Suppressor macrophage treated with lipopolysaccharide for 4 hours (primary cell): ENCODE measurements around the gene CARMIL1.
"Not testable (repeated sequence)": the region's sequence is repeated elsewhere in the genome, so short reads cannot be mapped to it uniquely, and the experiment has no call there.

ENCODE experiments used
- DNase-seq: peaks from one replicate; pipeline ENCODE4 v3.0.0-alpha.2; 2020

Gene CARMIL1

GRCh38 chr6:25375125-25375524 lies 96.0 kb downstream of the CARMIL1 start:
- DNase-seq: no peak

DNA sequence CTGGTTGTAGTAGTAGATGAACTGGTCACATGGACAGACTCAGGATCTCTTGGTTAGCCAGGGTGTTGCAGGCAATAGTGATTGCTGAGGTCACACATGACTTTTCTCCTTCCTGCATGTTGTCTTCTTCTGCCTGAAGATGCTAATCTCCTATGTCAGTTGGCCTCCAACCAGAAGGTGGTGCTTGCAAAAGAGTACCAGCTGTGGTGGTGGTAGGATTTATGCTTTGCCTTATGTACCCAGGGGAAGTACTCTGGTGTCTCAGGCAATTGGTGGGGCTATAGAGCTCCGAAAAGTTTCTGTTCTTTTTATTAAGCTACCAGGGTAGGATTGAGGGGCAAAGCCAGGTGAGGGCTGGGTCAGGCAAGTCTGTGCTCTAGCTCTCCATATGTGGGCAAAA lies 98.5 kb downstream of the CARMIL1 start:
- no peak for DNase-seq

DNA sequence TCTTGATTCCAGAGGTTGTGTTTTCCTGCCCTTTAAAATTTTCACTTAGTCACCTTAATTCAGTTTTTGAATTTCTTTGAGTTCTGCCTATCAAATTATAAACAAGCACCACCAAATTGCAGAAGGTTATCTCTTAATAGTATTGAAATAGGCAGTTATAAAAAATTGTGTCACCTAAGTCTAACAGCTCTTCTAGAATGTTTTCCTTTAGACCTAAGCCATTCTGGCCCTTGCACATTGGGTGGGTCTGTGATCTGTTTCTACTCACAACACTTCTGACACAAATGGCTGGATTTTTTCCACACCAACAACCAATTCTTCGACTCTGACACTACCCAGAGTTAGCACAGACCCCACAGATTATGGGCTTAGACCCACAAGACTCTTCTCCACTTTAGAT lies 101.9 kb downstream of the CARMIL1 start:
- DNase-seq: no peak

DNA sequence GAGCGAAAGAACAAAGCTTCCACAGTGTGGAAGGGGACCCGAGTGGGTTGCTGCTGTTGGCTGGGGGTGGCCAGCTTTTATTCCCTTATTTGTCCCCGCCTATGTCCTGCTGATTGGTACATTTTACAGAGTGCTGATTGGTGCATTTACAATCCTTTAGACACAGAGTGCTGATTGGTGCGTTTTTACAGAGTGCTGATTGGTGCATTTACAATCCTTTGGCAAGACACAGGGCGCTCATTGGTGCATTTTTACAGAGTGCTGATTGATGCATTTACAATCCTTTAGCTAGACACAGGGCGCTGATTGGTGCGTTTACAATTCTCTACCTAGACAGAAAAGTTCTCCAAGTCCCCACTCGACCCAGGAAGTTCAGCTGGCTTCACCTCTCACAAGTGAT lies 103.3 kb downstream of the CARMIL1 start:
- not testable (repeated sequence) for DNase-seq

DNA sequence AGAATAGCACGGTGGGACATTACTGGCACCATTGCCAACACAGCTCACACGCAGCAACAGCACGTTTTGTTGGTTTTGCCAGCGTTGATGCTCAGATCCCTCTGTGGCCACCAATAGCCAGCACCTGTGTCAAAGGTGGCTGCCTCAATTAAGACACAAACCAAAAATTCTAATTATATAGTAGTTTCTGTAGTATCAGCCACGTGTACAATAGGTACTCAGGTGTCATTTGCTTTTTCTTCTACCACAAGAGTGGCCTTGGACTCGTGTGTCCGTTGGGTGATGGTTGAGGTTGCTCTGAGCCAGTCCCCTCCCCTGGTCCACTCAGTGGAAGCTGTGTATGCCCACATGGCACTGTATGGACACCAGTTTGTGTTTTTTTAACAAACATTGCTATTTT lies 105.1 kb downstream of the CARMIL1 start:
- DNase-seq: no peak

GRCh38 chr6:25384967-25385366 lies 105.8 kb downstream of the CARMIL1 start:
- DNase-seq: no peak

DNA sequence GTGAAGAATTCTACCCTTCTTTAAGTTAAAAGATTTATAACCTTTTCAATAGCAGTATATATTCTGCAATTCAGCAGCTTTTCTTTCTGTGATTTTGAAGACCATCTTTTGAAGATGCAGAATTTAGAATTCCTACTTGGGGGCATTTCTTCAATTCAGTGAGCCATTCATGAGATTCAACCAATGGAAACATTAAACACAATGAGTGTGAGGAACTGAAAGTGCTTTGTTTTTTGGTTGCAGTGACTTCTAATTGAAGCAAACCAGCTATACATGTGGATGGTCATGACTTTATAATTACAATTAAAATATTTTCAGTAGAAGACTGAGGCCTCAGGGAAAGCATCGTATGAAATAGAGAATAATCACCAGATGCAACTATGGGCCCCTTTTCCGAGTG lies 108.3 kb downstream of the CARMIL1 start:
- DNase-seq: no peak

DNA sequence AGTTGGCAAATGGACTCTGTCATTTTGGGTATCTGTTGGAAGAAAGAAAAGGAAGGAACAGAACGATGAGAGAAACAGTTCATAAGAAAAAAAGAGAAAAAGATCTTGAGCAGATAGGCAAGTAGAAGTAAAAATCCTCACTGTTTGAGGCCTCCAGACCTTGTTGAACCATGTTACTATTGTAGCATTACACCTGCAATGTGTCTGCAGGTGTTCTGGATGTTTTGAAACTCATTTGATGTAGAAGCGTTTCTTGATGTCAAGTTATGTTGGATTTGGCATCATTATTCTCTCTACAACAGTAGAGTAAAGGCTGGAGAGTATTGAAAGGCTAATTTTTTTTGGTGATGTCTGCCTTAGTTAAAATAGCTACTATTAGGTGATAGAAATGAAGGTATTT lies 108.7 kb downstream of the CARMIL1 start:
- no peak for DNase-seq

DNA sequence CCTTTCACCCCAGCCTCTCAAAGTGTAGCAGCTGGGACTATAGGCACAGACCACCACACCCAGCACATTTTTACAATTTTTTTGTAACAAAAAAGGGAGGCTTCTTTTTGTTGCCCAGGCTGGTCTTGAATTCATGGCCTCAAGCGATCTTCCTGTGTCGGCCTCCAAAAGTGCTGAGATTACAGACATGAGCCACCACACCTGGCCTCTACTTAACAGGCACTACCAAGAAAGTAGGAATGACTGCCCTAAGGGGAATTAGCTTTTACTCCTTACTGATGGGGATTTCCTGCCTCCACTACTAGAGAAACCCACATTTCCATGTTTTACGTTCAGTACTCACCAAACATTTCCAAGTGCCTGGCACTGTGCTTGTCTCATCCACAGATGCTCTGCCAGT lies 109.6 kb downstream of the CARMIL1 start:
- no peak for DNase-seq

DNA sequence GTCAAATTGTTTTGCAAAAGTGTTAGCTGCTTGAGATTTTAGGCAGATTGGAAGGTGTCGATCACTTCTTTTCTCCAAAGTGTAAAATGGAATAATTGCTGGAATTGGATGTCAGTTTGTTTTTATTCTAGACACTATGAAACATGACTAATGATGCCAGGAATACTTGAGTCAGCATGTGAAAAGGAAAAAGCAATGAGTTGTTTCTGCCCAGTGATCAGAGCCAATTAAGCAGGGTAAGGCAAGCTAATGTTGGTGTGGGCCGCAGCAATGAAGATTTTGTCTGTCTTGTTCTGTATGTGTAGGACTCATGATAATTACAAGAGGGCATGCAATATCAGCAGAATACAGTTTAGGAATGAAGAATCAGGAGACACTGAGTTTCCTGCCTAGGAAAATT lies 110.3 kb downstream of the CARMIL1 start:
- DNase-seq: no peak

DNA sequence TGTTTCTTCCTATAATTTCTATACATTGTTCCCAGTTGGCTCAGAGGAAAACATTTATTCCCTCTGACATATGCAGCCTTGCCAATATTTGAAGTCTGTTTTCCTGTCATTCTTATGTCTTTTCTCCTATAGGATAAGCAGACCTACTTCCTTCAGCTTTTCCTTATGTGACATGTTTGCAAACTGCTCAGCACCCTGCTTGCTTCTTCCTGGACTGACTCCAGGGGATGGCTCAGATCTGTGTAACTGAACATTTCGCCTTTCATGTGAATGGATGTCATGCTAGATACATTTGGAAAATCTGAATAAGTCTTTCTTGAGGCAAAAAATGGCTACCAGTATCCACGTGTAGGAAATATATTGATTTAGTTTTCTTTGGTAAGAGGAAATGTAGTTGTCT lies 113.2 kb downstream of the CARMIL1 start:
- DNase-seq: no peak

DNA sequence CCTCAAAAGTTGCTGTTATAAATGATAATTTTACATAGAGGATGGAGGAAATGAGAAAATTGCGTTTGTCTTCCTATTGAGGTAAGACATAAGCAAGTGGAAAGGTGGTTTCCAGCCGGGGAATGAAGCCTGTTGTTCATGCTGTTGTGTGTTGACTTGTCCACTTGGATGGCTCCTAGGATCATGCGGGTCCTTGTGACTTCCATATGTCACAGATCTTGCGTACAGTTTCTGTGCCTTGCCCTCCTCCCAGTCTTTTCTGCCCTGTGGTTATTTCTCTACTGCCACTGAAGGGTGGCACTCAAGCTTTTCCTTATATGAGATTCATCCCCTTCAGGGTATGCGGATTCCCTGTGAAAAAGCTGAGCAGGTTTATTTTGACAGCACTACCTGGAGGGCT lies 116.6 kb downstream of the CARMIL1 start:
- no peak for DNase-seq

DNA sequence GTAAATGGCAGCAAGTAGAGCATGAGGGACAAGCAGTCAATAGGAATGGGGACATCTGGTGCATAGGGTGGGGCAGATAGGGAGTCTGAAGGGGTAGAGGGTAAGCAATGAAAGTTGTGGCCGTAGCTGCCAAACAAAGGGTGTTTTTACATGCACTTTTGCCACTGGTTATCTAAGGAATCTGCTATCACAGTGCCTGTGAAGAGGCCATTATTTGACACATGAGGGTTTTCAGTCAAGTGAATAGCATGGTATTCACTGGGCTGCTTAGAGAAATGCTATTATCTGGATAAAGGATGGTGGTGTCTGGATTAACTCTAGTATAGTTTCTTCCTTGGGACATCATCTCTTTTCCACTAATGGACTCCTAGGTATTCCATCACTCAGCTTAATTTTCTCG lies 118.2 kb downstream of the CARMIL1 start:
- DNase-seq: no peak

DNA sequence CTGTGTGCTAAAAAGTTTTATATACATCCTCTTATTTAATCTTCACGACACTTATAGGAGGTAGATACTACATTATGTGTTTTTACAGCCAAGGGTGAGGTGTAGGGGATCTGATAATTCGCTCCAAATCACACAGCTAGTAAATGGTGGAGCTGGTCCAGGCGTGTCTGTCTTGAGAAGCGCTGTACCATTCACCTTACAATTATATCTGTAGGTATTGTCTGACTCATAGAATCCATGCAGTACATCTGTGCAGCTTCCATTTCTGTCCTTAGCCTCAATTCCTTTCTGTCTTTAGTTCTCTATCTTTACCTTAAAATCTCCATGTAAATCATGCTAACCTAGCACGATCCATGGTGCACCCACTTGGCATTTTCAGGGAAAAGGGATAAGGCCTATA lies 120.7 kb downstream of the CARMIL1 start:
- no peak for DNase-seq

DNA sequence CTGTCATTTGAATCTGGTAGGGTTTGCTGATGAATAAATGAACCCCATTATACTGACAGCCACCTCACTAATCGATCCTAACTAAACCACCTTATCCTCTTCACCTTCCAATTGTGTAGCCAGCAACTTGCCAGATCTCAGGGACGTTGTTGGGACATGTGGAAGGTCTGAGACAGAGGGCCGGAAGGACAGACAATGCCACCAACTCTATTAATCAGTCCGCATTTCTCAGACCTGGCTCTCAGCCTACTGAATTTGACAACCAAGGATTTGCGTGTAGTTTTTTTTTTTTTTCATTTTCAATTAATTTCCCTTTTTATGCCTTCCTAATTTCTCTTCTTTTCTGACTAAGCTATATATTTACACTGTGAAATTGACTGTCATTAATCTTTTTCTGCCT lies 122.5 kb downstream of the CARMIL1 start:
- no peak for DNase-seq

DNA sequence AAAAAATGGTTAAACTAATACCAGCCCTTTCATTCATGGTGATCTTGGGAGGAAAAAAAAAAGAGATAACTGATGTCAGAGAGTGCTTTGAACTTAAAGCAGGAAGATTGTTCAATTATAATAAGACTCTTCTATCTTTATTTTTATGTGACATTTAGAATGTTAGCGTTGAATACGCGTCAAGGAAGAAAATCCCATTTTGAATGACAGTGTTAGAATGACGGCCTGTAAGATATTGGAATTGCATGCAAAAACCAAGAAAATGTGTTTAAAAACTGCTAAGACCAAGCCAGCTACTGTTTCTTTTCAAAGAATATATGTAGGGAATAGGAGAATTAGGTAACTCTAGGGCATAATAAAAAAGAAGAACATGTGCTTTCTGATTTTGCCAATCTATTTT lies 123.0 kb downstream of the CARMIL1 start:
- DNase-seq: no peak

GRCh38 chr6:25403150-25403549 lies 124.0 kb downstream of the CARMIL1 start:
- DNase-seq: no peak

- DNase-seq: peak; percentile 28
These were observed 124.9 kb downstream of the CARMIL1 start for GRCh38 chr6:25404091-25404490.

DNA sequence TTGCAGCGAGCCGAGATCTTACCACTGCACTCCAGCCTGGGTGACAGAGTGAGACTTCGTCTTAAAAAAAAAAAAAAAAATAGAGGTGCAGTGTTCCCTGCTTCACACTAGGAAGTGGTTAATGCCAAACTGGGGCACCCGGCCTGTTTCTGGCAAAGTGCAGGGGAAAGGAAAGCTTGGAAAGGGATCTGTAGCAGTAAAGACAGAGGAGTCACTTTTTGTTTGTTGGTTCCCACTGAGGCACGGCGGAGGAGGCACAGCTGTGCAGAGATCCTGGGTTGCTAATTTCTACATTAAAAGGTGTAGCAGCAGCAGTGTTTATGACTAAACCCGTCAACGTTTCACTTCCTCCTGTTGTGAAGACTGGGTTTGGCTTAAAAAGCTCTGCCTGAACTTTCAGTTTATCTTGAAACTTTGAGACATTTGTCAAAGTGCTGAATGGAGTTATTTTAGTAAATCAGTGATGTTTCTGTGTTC lies 125.6 kb downstream of the CARMIL1 start:
- peak; percentile 72 for DNase-seq

DNA sequence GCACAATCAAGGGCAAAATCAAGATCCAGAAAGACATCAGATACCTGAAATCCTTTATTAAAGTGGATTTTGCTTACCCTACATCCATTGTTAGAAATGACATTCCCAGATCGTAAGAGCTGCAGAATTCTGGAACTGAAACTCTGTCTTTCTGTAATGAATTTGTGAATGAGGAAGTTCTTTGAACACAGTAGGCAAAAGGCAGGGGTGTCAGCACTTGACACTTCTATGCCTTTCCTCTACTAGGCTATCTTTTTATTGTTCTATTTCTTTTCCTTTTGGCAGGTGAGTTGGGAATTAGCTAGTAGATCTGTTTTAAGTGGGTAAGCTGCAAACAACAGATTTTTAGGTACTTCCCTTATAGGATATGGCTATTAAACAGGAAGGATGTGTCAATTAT lies 126.3 kb downstream of the CARMIL1 start:
- DNase-seq: peak; percentile 73

DNA sequence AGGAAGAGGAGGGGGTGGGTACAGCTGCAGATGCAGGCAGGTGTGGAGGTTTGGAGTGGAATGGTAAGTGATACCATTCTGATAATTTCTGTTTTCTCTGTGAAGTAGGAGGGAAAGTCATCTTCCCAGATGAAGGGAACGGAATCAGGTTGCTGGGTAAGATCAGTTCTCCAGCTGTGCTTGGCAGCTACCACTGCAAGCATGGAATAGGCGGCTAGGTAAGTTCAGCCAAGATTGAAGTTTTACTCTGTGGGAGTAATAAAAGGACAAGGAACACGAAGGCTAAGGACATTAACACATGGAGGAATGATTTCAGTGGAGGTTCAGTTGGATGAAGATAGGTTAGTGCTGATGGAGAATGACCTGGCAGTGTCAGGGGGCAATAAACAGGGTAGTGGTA lies 128.3 kb downstream of the CARMIL1 start:
- DNase-seq: no peak

DNA sequence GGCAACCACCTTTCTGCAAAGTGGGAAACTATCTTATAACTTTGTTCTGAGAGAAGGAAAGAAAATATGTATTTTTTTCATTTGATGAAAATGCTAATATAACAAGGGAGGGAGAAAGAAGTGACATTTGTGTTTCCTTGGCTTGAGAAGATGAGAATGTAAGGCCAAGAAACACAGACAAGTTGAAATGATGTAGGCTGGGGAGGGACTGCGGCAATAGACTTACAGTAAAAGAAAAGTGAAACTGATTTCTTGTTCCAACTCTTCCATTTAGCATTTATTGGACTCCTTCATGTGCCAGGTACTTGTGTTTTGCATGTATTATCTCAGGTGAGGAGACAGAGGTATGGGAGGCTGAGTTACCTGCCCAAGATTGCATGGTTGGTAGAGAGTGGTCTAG lies 130.9 kb downstream of the CARMIL1 start:
- DNase-seq: no peak

GRCh38 chr6:25411316-25411950 lies 132.3 kb downstream of the CARMIL1 start:
- DNase-seq: no peak

DNA sequence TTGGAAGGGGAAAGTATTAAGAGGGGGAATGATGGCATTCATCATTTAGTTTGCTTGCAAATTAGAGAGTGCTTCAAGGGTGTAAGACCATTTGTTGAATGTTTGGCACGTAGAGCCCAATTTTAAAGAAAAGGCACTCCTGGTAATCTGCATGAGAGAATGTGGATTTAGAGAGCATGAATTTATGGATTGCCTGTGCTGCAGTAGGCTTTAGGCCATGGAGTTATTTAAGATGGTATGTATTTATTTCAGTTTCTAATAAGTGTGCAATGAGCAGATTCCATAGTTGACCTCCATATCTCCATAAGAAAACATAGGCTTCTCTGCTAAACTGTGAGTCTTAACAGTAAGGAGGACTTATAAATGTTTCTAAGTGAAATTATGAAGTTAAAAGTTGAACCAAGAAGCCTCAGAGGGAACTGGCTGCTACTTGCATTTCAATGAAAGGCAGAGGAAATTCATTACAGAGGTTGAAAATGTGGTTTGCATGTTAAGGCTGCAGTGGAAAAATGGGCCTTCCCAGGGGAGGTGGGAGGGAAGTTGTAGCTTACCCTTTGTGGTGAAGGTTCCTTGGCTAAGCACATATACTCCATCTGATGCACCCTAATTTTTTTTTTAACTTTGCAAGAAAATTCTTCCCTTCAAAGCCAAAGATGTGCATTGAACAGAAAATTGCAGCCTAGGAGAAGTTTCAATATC lies 134.2 kb downstream of the CARMIL1 start:
- no peak for DNase-seq

GRCh38 chr6:25414168-25414567 lies 135.0 kb downstream of the CARMIL1 start:
- no peak for DNase-seq
